ENCODE measurements around the gene POLRMT. TPM values are rescaled to one million over a fixed set of nuclear protein-coding genes. Genes with fewer than 3 reads are reported as not detected.
"Not testable (repeated sequence)": the region's sequence is repeated elsewhere in the genome, so short reads cannot be mapped to it uniquely, and the experiment has no call there.

Gene POLRMT
- total RNA-seq, 1 donor from 2014 or later, result 45.3 TPM

DNA sequence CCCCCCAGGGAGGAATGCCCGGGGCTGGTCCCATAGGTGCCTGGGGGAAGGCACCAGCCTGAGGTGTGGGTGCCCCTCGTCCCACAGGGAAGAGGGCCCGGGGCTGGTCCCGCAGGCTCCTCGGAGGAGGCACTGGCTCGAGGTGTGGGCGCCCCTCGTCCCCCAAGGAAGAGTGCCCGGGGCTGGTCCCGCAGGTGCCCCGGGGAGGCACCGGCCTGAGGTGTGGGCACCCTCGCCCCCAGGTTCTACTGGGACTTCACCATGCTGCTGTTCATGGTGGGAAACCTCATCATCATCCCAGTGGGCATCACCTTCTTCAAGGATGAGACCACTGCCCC, 30.1 kb downstream of the POLRMT start:
- not testable (repeated sequence) for H3K9me3 ChIP-seq (ENCODE audit: insufficient read depth, low read depth, low read length); FAIRE-seq; H3K27ac ChIP-seq (ENCODE audit: low read depth, low read length); H3K4me1 Mint-ChIP-seq (ENCODE audit: low read depth, unreplicated experiment); DNase-seq (ENCODE audit: low read depth); H3K27me3 Mint-ChIP-seq (ENCODE audit: low read depth, unreplicated experiment); H3K4me3 ChIP-seq (ENCODE audit: insufficient read depth, low read depth, low read length); H3K9me3 Mint-ChIP-seq (ENCODE audit: unreplicated experiment); H4K20me1 ChIP-seq (ENCODE audit: insufficient read depth, low read length); H3K27ac Mint-ChIP-seq (ENCODE audit: unreplicated experiment); H3K9ac ChIP-seq (ENCODE audit: low read length); H3K36me3 ChIP-seq (ENCODE audit: insufficient read depth, low read length); H3K79me2 ChIP-seq (ENCODE audit: insufficient read depth, low read length); H3K4me2 ChIP-seq (ENCODE audit: low read length); H2AFZ ChIP-seq (ENCODE audit: low read depth, low read length); H3K27me3 ChIP-seq (ENCODE audit: insufficient read depth, low read length); H3K4me3 Mint-ChIP-seq (ENCODE audit: unreplicated experiment); H3K4me1 ChIP-seq (ENCODE audit: insufficient read depth, low read length); H3K36me3 Mint-ChIP-seq (ENCODE audit: low read depth, unreplicated experiment)

DNA sequence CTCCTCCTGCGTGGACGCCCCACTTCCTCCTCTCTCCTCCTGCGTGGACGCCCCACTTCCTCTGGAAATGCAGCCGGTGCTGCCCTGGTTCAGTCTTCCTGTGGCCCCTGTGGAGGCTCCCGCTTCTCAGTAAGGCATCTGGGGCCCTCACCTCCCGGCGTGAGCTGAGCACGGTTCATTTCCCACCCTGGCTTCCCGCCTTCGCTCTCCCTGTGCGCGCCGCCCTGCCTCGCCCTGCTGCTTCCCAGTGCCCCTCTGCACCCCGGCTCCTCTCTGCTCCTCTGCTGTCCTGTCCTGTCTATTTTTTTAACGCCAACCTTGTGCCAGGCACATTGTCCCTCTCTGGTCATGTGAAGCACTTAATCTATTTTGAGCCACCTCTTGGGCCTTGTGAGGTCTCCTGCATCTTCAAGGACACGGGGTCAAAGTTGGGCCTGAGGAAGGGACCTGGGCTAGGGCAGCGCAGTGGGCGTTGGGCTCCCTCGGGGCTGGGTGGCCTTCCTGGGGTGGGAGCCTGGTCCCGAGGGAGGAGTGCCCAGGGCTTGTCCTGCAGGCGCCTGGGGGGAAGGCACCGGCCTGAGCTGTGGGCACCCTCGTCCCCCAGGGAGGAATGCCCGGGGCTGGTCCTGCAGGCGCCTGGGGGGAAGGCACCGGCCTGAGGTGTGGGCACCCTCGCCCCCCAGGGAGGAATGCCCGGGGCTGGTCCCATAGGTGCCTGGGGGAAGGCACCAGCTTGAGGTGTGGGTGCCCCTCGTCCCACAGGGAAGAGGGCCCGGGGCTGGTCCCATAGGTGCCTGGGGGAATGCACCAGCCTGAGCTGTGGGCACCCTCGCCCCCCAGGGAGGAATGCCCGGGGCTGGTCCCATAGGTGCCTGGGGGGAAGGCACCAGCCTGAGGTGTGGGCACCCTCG, 30.7 kb downstream of the POLRMT start:
- no peaks in the 10 kb centered on the region for H3K79me2 ChIP-seq (ENCODE audit: insufficient read depth, low read length)
- TF ChIP-seq, protein P1, sequence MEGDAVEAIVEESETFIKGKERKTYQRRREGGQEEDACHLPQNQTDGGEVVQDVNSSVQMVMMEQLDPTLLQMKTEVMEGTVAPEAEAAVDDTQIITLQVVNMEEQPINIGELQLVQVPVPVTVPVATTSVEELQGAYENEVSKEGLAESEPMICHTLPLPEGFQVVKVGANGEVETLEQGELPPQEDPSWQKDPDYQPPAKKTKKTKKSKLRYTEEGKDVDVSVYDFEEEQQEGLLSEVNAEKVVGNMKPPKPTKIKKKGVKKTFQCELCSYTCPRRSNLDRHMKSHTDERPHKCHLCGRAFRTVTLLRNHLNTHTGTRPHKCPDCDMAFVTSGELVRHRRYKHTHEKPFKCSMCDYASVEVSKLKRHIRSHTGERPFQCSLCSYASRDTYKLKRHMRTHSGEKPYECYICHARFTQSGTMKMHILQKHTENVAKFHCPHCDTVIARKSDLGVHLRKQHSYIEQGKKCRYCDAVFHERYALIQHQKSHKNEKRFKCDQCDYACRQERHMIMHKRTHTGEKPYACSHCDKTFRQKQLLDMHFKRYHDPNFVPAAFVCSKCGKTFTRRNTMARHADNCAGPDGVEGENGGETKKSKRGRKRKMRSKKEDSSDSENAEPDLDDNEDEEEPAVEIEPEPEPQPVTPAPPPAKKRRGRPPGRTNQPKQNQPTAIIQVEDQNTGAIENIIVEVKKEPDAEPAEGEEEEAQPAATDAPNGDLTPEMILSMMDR (IDR thresholded peaks at IDR 0.05; ENCODE audit: insufficient read depth, low read depth, low read length), result no peak
- no peak for TF ChIP-seq EZH2 (IDR thresholded peaks at IDR 0.05; ENCODE audit: insufficient read depth, low read length)

DNA sequence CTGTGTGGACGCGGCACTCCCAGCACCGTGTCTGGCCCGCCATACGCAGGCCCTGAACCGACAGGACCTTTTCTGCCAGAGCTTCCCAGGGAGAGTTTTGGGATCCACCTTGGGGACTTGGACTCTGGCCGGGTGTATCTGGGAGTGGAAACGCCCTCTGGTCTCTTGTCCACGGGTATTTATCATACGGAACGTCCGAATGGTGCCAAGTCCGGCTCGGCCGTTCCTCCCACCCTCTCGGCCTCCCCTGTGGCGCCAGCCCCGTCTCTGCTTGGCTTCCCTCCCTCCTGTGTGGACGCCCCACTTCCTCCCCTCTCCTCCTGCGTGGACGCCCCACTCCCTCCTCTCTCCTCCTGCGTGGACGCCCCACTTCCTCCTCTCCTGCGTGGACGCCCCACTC, 31.5 kb downstream of the POLRMT start:
- no peak overlapping the region for H3K4me3 Mint-ChIP-seq (ENCODE audit: unreplicated experiment)
- DNase-seq (ENCODE audit: low read depth), result no peak
- H3K27me3 Mint-ChIP-seq (ENCODE audit: low read depth, unreplicated experiment), result peaks cover 4% of the 10 kb centered on the region
- Histone ChIP-seq H2AFZ (ENCODE audit: low read depth, low read length) (no peak overlapping the region), H3K79me2 (ENCODE audit: insufficient read depth, low read length) (no peaks in the 10 kb centered on the region), H3K4me1 (ENCODE audit: insufficient read depth, low read length) (no peaks in the 10 kb centered on the region), H4K20me1 (ENCODE audit: insufficient read depth, low read length) (peaks cover 15% of the 10 kb centered on the region), H3K4me3 (ENCODE audit: insufficient read depth, low read depth, low read length) (no peak overlapping the region), H3K4me2 (ENCODE audit: low read length) (no peak overlapping the region), H3K27me3 (ENCODE audit: insufficient read depth, low read length) (peaks cover 3% of the 10 kb centered on the region), H3K27ac (ENCODE audit: low read depth, low read length) (no peak overlapping the region), H3K36me3 (ENCODE audit: insufficient read depth, low read length) (no peaks in the 10 kb centered on the region), H3K9me3 (ENCODE audit: insufficient read depth, low read depth, low read length) (no peaks in the 10 kb centered on the region), H3K9ac (ENCODE audit: low read length) (no peak overlapping the region)
- H3K27ac Mint-ChIP-seq (ENCODE audit: unreplicated experiment), result no peak overlapping the region
- H3K36me3 Mint-ChIP-seq (ENCODE audit: low read depth, unreplicated experiment), result peaks cover 6% of the 10 kb centered on the region
- FAIRE-seq, result no peak
- no peaks in the 10 kb centered on the region for H3K4me1 Mint-ChIP-seq (ENCODE audit: low read depth, unreplicated experiment)
- TF ChIP-seq, protein P1 (IDR thresholded peaks at IDR 0.05; ENCODE audit: insufficient read depth, low read depth, low read length), result no peak
- TF ChIP-seq EZH2 (IDR thresholded peaks at IDR 0.05; ENCODE audit: insufficient read depth, low read length), result no peak
- H3K9me3 Mint-ChIP-seq (ENCODE audit: unreplicated experiment), result peaks cover 8% of the 10 kb centered on the region

More for the DNA sequence above, 30.7 kb downstream of the POLRMT start:
- Histone ChIP-seq H4K20me1 (ENCODE audit: insufficient read depth, low read length) (peaks cover 6% of the 10 kb centered on the region), H3K36me3 (ENCODE audit: insufficient read depth, low read length) (no peaks in the 10 kb centered on the region), H3K9me3 (ENCODE audit: insufficient read depth, low read depth, low read length) (no peaks in the 10 kb centered on the region), H3K27ac (ENCODE audit: low read depth, low read length) (no peak overlapping the region), H3K9ac (ENCODE audit: low read length) (no peak overlapping the region), H3K4me2 (ENCODE audit: low read length) (no peak overlapping the region), H2AFZ (ENCODE audit: low read depth, low read length) (no peak overlapping the region), H3K27me3 (ENCODE audit: insufficient read depth, low read length) (no peaks in the 10 kb centered on the region), H3K4me3 (ENCODE audit: insufficient read depth, low read depth, low read length) (no peak overlapping the region), H3K4me1 (ENCODE audit: insufficient read depth, low read length) (no peaks in the 10 kb centered on the region)
- Mint-ChIP-seq H3K36me3 (ENCODE audit: low read depth, unreplicated experiment) (peaks cover 6% of the 10 kb centered on the region), H3K27ac (ENCODE audit: unreplicated experiment) (no peak overlapping the region), H3K4me3 (ENCODE audit: unreplicated experiment) (no peak overlapping the region), H3K27me3 (ENCODE audit: low read depth, unreplicated experiment) (peaks cover 4% of the 10 kb centered on the region), H3K9me3 (ENCODE audit: unreplicated experiment) (peaks cover 8% of the 10 kb centered on the region), H3K4me1 (ENCODE audit: low read depth, unreplicated experiment) (no peaks in the 10 kb centered on the region)
- FAIRE-seq, result no peak
- DNase-seq (ENCODE audit: low read depth), result no peak

Measured in astrocyte (in vitro differentiated cells and primary cell).